Testis (tissue), 2 donors: Measurements from ENCODE around the gene SBNO2.

ENCODE experiments used
- POLR2A ChIP-seq: fragments of 450-650 bp; IDR thresholded peaks from one replicate; pipeline ENCODE4 v1.6.1; 2017; ENCODE audit warnings: antibody characterized with exemption, mild to moderate bottlenecking, moderate library complexity
- TF ChIP-seq, protein P1 (sequence below), 3 experiments: fragments of 450-650 bp in 2 of 3; fragments of 200-600 bp in 1 of 3; sonication (generic) in 1 of 3; IDR thresholded peaks; one replicate each; pipeline ENCODE4 v1.5.1; 2016 to 2019; ENCODE audit warnings: antibody characterized with exemption in 3 of 3, mild to moderate bottlenecking in 2 of 3, moderate library complexity in 1 of 3

DNA sequence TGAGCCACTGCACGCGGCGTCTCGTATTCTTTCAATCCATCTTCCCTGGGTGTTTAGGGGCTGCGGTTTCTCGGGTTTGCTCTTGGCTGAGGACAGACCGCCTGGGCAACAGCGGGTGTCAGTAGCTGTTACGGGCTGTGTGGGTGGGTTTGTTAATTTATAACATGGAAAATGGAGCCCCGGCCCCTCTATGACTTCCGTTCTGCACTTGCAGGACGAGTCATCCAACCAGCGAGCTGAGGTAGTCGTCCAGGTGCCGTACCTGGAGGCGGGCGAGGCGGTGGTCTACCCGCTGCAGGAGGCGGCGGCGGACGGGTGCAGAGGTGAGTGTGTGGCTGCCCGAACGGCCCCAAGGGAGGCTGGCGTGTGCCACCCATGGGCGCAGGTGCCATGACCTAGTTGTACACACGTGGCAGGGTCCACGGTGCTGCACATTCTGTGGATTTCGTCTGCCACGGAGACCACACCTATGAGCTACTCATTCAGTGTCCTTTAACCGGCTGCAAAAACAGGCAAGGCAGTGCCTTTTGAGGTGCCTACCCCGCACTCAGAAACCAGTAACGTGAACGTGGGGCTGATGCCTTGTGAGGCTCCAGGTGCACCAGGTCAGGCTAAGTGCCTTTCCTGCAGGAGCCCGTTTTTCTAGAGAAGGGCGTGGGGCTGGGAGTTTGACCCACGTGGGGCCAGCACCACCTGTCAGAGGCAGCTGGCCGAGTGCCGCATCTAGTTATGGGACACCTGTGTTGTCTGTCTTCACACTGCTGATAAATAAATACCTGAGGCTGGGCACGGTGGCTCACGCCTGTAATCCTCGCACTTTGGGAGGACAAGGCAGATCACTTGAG, 89.8 kb downstream of the SBNO2 start:
- TF ChIP-seq POLR2A, result no peak
- TF ChIP-seq, protein P1, sequence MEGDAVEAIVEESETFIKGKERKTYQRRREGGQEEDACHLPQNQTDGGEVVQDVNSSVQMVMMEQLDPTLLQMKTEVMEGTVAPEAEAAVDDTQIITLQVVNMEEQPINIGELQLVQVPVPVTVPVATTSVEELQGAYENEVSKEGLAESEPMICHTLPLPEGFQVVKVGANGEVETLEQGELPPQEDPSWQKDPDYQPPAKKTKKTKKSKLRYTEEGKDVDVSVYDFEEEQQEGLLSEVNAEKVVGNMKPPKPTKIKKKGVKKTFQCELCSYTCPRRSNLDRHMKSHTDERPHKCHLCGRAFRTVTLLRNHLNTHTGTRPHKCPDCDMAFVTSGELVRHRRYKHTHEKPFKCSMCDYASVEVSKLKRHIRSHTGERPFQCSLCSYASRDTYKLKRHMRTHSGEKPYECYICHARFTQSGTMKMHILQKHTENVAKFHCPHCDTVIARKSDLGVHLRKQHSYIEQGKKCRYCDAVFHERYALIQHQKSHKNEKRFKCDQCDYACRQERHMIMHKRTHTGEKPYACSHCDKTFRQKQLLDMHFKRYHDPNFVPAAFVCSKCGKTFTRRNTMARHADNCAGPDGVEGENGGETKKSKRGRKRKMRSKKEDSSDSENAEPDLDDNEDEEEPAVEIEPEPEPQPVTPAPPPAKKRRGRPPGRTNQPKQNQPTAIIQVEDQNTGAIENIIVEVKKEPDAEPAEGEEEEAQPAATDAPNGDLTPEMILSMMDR (IDR thresholded peaks at IDR 0.05), result no peak
